WTC11 (cell line): Measurements from ENCODE around the gene C2orf72.

Experiments
- CREM ChIP-seq: sonication (generic); formaldehyde crosslinking; IDR thresholded peaks from 2 replicates; pipeline ENCODE4 v1.8.1; 2022; ENCODE audit warnings: mild to moderate bottlenecking, missing genetic modification reagents, moderate library complexity
- ETV6 ChIP-seq: sonication (generic); formaldehyde crosslinking; IDR thresholded peaks from 2 replicates; pipeline ENCODE4 v1.8.1; 2022; ENCODE audit warnings: mild to moderate bottlenecking, missing genetic modification reagents
- PRDM15 ChIP-seq: sonication (generic); formaldehyde crosslinking; IDR thresholded peaks from 2 replicates; pipeline ENCODE4 v1.8.0; 2022; ENCODE audit warnings: missing genetic modification reagents
- RORB ChIP-seq: fragments of 250-450 bp; sonication (Bioruptor Pico); IDR thresholded peaks from 2 replicates; pipeline ENCODE4 v1.9.0; 2021; ENCODE audit warnings: mild to moderate bottlenecking
- TEAD1 ChIP-seq: sonication (generic); formaldehyde crosslinking; IDR thresholded peaks from 2 replicates; pipeline ENCODE4 v1.8.0; 2022; ENCODE audit warnings: mild to moderate bottlenecking, missing genetic modification reagents
- TF ChIP-seq, protein P1 (sequence below): fragments of 200-600 bp; IDR thresholded peaks from 2 replicates; pipeline ENCODE4 v1.8.0; 2022; ENCODE audit warnings: antibody characterized with exemption

DNA sequence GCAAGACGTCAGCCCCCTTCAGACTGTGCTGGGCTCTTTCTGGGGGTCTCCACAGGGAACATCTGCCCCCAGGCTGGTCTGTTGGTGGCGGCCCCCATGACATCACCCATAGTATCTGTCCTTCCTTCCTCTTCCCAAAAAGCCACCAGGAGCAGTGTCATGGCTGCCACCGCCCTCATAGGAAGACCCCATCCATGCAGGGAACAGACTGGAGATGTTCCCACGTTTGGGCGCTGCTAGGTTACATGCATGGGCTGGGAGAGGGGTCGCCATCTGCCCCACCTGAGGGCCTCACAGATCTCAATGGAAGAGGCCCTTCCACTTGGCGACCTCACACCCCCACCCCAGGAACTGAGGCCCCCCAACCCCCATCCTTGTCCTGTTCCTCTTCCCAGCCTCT, 36.3 kb upstream of the C2orf72 start:
- TF ChIP-seq PRDM15 (CRISPR knock-in tag) (no peak), CREM (CRISPR knock-in tag) (no peak), TEAD1 (CRISPR knock-in tag) (no peak), RORB (CRISPR knock-in tag) (no peak), ETV6 (CRISPR knock-in tag) (no peak)
- TF ChIP-seq, protein P1, sequence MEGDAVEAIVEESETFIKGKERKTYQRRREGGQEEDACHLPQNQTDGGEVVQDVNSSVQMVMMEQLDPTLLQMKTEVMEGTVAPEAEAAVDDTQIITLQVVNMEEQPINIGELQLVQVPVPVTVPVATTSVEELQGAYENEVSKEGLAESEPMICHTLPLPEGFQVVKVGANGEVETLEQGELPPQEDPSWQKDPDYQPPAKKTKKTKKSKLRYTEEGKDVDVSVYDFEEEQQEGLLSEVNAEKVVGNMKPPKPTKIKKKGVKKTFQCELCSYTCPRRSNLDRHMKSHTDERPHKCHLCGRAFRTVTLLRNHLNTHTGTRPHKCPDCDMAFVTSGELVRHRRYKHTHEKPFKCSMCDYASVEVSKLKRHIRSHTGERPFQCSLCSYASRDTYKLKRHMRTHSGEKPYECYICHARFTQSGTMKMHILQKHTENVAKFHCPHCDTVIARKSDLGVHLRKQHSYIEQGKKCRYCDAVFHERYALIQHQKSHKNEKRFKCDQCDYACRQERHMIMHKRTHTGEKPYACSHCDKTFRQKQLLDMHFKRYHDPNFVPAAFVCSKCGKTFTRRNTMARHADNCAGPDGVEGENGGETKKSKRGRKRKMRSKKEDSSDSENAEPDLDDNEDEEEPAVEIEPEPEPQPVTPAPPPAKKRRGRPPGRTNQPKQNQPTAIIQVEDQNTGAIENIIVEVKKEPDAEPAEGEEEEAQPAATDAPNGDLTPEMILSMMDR: no peak
